Activated CD8-positive, alpha-beta memory T cell treated with anti-CD3 and anti-CD28 coated beads, Interleukin-2, amount 50 U/mL, for 4 hours (primary cell): ENCODE data around the gene SUCLA2.

Experiments used
- DNase-seq: peaks from one replicate; pipeline ENCODE4 v3.0.0-alpha.2; 2020

SUCLA2 gene

DNA sequence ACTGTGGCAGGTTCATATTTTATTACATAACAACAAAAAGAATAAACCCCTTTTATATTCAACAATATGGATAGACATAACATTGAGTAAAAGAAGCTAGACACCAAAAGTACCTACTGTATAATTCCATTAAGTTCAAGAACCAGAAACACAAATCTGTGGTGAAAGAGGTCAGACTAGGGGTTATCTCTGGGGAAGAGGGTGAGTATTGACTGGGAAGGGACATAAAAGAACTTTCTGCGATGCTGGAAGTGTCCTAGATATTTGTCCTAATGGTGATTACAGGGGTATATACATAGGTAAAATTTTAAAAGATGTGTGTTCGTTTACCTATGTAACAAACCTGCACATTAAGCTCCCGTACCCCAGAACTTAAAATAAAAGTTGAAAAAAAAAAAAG lies 103.0 kb downstream of the SUCLA2 start:
- DNase-seq = no peak

DNA sequence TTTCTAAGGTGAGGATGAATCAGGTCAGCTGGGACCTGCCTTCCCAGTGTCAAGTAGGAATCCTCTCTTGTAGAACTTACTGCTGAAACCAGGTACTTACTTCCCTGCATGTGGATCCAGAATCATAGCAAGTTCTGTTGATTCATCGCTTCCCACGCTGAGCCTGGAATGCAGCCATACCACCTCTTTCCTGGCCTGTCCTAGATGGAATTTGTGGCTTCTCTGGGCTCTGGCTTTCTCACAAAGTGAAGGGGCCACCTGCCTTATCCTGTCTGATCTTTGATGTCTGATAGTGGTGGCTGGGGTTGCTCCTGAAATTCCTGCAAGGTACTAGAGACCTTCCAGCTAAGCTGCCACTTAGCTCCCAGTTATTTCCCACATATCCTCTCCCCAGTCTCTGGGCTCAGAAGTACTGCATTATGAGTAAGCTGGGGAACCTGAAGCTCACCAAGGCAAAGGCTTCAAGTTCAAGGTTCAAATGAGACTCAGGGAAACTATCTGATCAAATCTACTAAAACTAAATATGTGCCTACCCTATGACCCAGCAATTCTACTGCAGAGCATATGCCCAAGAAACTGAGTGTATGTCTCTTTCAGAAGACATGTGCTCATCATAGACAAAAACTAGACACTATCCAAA lies 103.5 kb downstream of the SUCLA2 start:
- no peak for DNase-seq

DNA sequence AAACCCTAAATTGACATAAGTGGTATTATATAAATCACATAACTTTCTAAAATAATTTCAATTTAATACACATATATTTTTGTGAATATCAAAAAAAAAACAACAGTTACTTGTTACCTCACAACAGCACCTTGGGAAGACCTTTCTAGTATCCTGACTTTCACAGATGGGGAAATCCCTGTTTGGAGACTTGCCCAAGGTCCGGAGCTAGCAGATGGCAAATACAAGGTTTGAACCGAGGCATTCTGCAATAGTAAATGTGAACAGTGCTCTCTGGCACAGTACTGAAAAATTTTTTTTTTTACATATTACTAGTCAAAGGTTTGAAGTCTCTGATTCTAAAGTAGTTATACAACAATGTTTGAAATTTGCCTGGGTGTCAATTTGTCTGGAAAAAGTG lies 104.5 kb downstream of the SUCLA2 start:
- no peak for DNase-seq

DNA sequence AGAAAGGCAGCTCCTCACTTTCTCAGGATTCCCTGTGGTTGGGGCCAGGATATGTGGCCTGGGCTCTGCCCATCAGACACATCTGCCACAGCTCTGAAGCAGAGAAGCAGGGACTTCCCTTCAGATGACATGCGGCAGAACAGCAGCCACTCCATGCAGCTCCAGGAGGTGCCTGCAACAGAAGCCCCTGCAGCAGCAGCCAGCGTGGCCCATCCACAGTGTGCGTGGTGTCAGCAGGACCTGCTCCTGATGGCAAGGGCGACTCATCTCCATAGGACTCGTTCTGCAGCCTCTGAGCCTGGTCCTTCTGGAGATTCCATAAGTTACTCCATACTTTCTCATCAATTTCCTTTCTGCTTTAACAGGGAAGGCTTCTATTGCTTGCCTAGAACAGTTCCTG lies 105.0 kb downstream of the SUCLA2 start:
- DNase-seq = no peak

DNA sequence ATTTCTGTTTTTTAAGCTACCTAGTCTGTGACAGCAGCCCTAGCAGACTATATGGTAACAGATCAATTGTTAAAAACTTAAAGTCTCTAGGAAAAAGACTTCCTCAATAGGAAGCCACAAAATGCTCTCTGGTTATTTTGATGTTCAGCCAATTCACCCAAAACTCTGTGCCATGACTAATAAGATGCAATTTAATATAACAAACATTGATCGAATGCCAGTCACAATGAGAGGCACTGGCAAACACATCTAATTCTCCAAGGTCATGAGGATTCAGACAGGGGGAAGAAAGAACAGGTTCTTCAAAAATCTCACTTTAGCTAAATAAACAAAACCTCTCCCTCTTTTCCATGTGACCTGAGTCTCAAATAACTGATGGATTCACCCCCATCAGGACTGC lies 107.5 kb downstream of the SUCLA2 start:
- DNase-seq = no peak
